Ovary (tissue), 3 donors: Measurements from ENCODE around the gene CALML4.

Source experiments
- EP300 ChIP-seq: sonication (generic); formaldehyde crosslinking; IDR thresholded peaks from one replicate; pipeline ENCODE4 v1.6.1; 2017; ENCODE audit warnings: antibody characterized with exemption
- TF ChIP-seq, protein P1 (sequence below), 3 donors: fragments of 450-650 bp in 2 of 3; fragments of 200-600 bp in 1 of 3; IDR thresholded peaks; one replicate each; pipeline versions ENCODE4 v1.5.1 to v1.8.0; 2016 to 2022; ENCODE audit warnings: antibody characterized with exemption in 3 of 3, mild to moderate bottlenecking in 1 of 3
- donor health status: DM: no; HTN: no; CAD: no.

DNA sequence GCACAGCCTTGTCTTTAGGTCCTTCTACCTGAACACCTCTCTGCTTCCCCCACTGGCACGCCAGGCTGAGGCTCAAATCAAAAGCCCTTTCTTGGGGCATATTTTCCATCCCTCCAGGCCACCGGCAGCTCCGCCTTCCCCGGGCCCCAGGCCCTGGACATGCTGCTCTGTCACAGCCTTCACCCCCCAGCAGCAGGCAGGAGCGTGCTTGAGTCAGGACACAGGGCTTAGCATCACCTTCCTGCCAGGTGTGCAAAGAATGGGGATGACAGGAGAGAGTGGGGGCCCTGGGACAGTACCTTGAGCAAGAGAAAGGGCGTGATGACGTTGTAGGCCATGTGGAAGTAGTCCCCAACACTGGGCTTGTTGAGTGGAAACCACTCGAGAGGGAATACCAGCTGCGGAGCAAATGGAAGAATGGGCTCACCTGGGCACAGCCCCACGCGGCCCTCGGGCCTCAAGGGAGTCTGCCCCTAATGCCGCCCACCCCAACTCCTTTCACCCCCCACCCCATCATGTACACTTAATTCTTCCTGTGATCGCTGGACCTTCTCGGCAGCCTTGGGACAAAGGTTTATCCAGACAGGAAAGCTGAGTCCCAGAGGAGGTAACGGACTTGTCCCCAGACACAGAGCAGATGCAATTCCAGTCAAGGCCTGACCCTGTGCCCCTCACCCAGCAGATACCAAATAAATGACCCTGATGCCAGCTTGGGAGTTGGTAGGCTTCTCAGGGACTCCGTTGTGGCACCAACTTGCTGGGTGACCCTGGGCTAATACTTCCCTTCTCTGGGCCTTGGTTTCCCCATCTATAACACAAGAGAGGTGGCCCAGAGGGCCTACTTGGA, 9.1 kb upstream of the CALML4 start:
- TF ChIP-seq, protein P1, sequence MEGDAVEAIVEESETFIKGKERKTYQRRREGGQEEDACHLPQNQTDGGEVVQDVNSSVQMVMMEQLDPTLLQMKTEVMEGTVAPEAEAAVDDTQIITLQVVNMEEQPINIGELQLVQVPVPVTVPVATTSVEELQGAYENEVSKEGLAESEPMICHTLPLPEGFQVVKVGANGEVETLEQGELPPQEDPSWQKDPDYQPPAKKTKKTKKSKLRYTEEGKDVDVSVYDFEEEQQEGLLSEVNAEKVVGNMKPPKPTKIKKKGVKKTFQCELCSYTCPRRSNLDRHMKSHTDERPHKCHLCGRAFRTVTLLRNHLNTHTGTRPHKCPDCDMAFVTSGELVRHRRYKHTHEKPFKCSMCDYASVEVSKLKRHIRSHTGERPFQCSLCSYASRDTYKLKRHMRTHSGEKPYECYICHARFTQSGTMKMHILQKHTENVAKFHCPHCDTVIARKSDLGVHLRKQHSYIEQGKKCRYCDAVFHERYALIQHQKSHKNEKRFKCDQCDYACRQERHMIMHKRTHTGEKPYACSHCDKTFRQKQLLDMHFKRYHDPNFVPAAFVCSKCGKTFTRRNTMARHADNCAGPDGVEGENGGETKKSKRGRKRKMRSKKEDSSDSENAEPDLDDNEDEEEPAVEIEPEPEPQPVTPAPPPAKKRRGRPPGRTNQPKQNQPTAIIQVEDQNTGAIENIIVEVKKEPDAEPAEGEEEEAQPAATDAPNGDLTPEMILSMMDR (IDR thresholded peaks at IDR 0.05): no peak
- TF ChIP-seq EP300: no peak
